HUES48 (cell line): Measurements from ENCODE around the gene GAREM2.

Source experiments
- H3K27ac ChIP-seq: one replicate; pipeline ENCODE4 v1.7.0; 2013; ENCODE audit warnings: low read depth, low read length, inconsistent platforms
- H3K27me3 ChIP-seq: 2 replicates; pipeline ENCODE4 v1.6.1; 2013; ENCODE audit warnings: mild to moderate bottlenecking, low read length; ENCODE audit not compliant: control insufficient read depth, insufficient read depth
- H3K36me3 ChIP-seq: 2 replicates; pipeline ENCODE4 v1.6.1; 2013; ENCODE audit warnings: low read length; ENCODE audit not compliant: control insufficient read depth, insufficient read depth
- H3K4me1 ChIP-seq: 2 replicates; pipeline ENCODE4 v1.6.1; 2013; ENCODE audit warnings: mild to moderate bottlenecking, low read length; ENCODE audit not compliant: control insufficient read depth, insufficient read depth
- H3K4me3 ChIP-seq: 2 replicates; pipeline ENCODE4 v1.5.1; 2013; ENCODE audit warnings: mild to moderate bottlenecking, low read depth, low read length
- H3K9ac ChIP-seq: 2 replicates; pipeline ENCODE4 v1.6.1; 2013; ENCODE audit warnings: mild to moderate bottlenecking, low read depth, low read length, moderate library complexity
- H3K9me3 ChIP-seq: 2 replicates; pipeline ENCODE4 v1.6.1; 2013; ENCODE audit warnings: low read length; ENCODE audit not compliant: control insufficient read depth, insufficient read depth

The GAREM2 gene

GRCh38 chr2:26189123-26189522 is 16.2 kb downstream of the GAREM2 start:
- Histone ChIP-seq H3K36me3 (peaks cover 48% of the 10 kb centered on the region), H3K27me3 (peaks cover 10% of the 10 kb centered on the region), H3K9ac (no peak overlapping the region), H3K4me1 (no peaks in the 10 kb centered on the region), H3K27ac (no peak overlapping the region), H3K4me3 (no peak overlapping the region), H3K9me3 (no peaks in the 10 kb centered on the region)

- Histone ChIP-seq H3K27me3 (peaks cover 7% of the 10 kb centered on the region), H3K27ac (no peak overlapping the region), H3K4me1 (no peaks in the 10 kb centered on the region), H3K9me3 (no peaks in the 10 kb centered on the region), H3K4me3 (no peak overlapping the region), H3K9ac (no peak overlapping the region), H3K36me3 (peaks cover 54% of the 10 kb centered on the region)
These were observed 16.9 kb downstream of the GAREM2 start for GRCh38 chr2:26189751-26190150.

- Histone ChIP-seq H3K4me1 (no peaks in the 10 kb centered on the region), H3K9me3 (no peaks in the 10 kb centered on the region), H3K27me3 (peaks cover 4% of the 10 kb centered on the region), H3K9ac (no peak overlapping the region), H3K27ac (no peak overlapping the region), H3K4me3 (no peak overlapping the region), H3K36me3 (peaks cover 60% of the 10 kb centered on the region)
These were observed 17.5 kb downstream of the GAREM2 start for GRCh38 chr2:26190369-26190768.

- Histone ChIP-seq H3K4me1 (no peaks in the 10 kb centered on the region), H3K9ac (no peak overlapping the region), H3K9me3 (no peaks in the 10 kb centered on the region), H3K27ac (no peak overlapping the region), H3K36me3 (peaks cover 72% of the 10 kb centered on the region), H3K27me3 (no peaks in the 10 kb centered on the region), H3K4me3 (no peak overlapping the region)
These were observed 18.6 kb downstream of the GAREM2 start for GRCh38 chr2:26191316-26192159.

- Histone ChIP-seq H3K27me3 (no peaks in the 10 kb centered on the region), H3K9ac (no peak overlapping the region), H3K27ac (no peak overlapping the region), H3K4me1 (no peaks in the 10 kb centered on the region), H3K9me3 (no peaks in the 10 kb centered on the region), H3K4me3 (no peak overlapping the region), H3K36me3 (peaks cover 86% of the 10 kb centered on the region)
These were observed 20.8 kb downstream of the GAREM2 start for GRCh38 chr2:26193578-26194231.

GRCh38 chr2:26195040-26195984 is 22.4 kb downstream of the GAREM2 start:
- H3K4me3 ChIP-seq: no peak overlapping the region
- no peak overlapping the region for H3K9ac ChIP-seq
- peaks cover 93% of the 10 kb centered on the region for H3K36me3 ChIP-seq
- no peaks in the 10 kb centered on the region for H3K27me3 ChIP-seq
- H3K9me3 ChIP-seq: no peaks in the 10 kb centered on the region
- H3K4me1 ChIP-seq: no peaks in the 10 kb centered on the region
- no peak overlapping the region for H3K27ac ChIP-seq

GRCh38 chr2:26196683-26197418 is 24.0 kb downstream of the GAREM2 start:
- H3K27ac ChIP-seq: no peak overlapping the region
- H3K9ac ChIP-seq: no peak overlapping the region
- no peaks in the 10 kb centered on the region for H3K9me3 ChIP-seq
- H3K4me3 ChIP-seq: no peak overlapping the region
- H3K4me1 ChIP-seq: no peaks in the 10 kb centered on the region
- H3K27me3 ChIP-seq: no peaks in the 10 kb centered on the region
- peaks cover 89% of the 10 kb centered on the region for H3K36me3 ChIP-seq

- Histone ChIP-seq H3K9ac (no peak overlapping the region), H3K27me3 (no peaks in the 10 kb centered on the region), H3K27ac (no peak overlapping the region), H3K4me3 (no peak overlapping the region), H3K9me3 (no peaks in the 10 kb centered on the region), H3K36me3 (peaks cover 91% of the 10 kb centered on the region), H3K4me1 (no peaks in the 10 kb centered on the region)
These were observed 24.6 kb downstream of the GAREM2 start for GRCh38 chr2:26197516-26197915.

- Histone ChIP-seq H3K9ac (no peak overlapping the region), H3K4me3 (no peak overlapping the region), H3K27me3 (no peaks in the 10 kb centered on the region), H3K27ac (peak overlapping the region; percentile 36), H3K36me3 (peaks cover 59% of the 10 kb centered on the region), H3K9me3 (no peaks in the 10 kb centered on the region), H3K4me1 (peaks cover 7% of the 10 kb centered on the region; the same call in 1 of the 2 replicates)
These were observed 30.1 kb downstream of the GAREM2 start for GRCh38 chr2:26202981-26203490.

- no peaks in the 10 kb centered on the region for H3K9me3 ChIP-seq
- peaks cover 57% of the 10 kb centered on the region for H3K36me3 ChIP-seq
- no peak overlapping the region for H3K9ac ChIP-seq
- no peak overlapping the region for H3K4me3 ChIP-seq
- H3K27me3 ChIP-seq: no peaks in the 10 kb centered on the region
- H3K4me1 ChIP-seq: peaks cover 7% of the 10 kb centered on the region; the same call in 1 of the 2 replicates
- peak overlapping the region; percentile 8 for H3K27ac ChIP-seq
These were observed 31.0 kb downstream of the GAREM2 start for GRCh38 chr2:26203906-26204305.
